ENCODE results near the gene TUBB2A. TPM values are rescaled to one million over a fixed set of nuclear protein-coding genes. Genes with fewer than 3 reads are reported as not detected.

Gene TUBB2A
- total RNA-seq (ENCODE audit: low replicate concordance), result 5.0 and 45.5 TPM in 2 replicates

DNA sequence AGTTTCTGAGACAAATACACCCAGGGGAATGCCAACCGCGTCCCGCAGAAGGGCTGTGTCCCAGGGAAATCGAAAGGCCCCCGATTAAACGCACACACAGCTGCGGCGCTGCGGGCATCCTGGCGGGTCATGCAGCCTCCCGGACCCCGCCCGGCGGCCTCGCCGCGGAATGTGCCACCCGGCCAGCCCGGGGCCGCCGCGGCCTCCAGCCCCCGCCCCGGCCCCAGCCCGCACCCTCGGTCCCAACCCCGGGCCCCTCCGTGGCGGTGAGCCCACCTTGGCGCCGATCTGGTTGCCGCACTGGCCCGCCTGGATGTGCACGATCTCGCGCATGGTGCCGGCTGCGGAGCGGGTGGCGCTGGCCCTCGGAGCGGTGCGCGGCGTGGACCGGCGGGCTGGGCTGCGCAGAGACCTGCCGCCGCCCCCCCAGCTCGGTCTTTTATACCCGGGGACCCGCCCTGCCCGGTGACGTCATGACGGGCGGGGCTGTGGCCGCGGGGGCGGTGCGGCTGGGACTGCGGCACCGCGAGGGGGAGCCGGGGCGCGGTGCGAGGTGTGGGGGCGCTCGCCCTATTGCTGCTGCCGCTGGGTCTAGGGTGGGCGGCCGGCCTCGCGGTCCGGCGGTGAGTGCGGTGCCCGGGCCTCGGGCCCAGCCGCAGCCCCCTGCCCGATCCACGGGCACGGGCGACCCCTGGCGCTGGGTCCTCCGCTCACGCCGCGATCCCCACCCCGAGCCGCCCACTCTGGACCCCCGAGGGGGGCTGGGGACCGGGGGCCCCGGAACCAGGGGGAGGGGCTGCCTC lies at the start of gene TUBB2A:
TSS of gene TUBB2A (minus strand) at position 414 of the 803 bp plus-strand sequence. CDS start at position 333, 81 bp downstream.
- TF ChIP-seq, protein P1, sequence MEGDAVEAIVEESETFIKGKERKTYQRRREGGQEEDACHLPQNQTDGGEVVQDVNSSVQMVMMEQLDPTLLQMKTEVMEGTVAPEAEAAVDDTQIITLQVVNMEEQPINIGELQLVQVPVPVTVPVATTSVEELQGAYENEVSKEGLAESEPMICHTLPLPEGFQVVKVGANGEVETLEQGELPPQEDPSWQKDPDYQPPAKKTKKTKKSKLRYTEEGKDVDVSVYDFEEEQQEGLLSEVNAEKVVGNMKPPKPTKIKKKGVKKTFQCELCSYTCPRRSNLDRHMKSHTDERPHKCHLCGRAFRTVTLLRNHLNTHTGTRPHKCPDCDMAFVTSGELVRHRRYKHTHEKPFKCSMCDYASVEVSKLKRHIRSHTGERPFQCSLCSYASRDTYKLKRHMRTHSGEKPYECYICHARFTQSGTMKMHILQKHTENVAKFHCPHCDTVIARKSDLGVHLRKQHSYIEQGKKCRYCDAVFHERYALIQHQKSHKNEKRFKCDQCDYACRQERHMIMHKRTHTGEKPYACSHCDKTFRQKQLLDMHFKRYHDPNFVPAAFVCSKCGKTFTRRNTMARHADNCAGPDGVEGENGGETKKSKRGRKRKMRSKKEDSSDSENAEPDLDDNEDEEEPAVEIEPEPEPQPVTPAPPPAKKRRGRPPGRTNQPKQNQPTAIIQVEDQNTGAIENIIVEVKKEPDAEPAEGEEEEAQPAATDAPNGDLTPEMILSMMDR (IDR thresholded peaks at IDR 0.05; ENCODE audit: insufficient read depth, low read length), result peak; percentile 36
- H3K4me3 ChIP-seq (ENCODE audit: low read depth, low read length), result peak within 1 kb of the TSS; percentile 87

DNA sequence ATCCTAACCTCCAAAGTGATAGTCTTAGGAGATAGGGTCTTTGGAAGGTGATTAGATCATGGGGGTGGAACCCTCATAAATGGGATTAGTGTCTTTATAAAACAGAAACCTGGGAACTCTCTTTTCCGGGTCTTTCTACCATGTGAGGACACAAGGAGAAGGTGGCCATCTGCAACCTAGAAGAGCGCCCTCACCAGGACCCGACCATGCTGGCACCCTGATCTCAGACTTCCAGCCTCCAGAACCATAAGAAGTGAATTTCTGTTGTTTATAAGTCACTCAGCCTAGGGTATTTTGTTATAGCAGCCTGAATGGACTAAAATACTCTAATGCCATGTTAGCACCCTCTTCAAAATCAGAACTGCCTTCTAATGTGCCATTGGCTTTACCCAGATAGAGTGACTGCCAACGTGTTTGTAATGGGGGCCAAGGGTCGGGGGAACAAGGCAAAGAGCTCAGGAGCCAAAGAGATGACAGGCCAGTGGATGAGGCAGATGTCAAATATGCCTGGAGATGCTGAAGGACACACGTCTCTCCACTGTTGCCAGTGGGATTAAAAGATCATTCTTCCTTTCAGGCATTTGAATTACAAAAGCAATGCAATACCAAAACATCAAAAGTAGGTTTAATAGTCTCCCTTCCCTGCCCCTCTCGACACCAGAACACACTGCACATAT lies 49.1 kb upstream of the TUBB2A start:
- no peak for DNase-seq (ENCODE audit: low read depth)
- TF ChIP-seq, protein P1 (IDR thresholded peaks at IDR 0.05; ENCODE audit: insufficient read depth, low read length), result no peak
- no peak overlapping the region for H3K4me3 ChIP-seq (ENCODE audit: low read depth, low read length)

More for the DNA sequence above, at the start of gene TUBB2A:
- peak; percentile 76 for DNase-seq (ENCODE audit: low read depth)

DNA sequence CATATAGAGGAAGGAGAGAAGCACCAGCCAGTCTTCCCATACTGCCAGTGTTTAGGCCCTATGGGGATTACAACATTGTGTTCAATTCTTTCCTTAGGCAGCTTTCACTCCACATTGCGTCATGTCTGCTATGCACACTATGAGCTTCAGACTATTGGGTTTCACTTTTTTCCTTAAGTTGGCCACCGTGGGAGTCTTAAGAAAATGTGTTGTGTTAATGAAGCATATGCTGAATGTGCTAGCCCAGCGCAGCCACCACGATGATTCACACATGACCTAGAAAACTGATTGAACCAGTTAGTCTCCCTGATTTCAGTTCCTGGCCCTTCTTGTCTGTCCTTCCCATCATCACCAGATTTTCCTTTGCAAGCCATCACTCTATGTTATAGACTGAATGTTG lies 48.6 kb upstream of the TUBB2A start:
- TF ChIP-seq, protein P1 (IDR thresholded peaks at IDR 0.05; ENCODE audit: insufficient read depth, low read length), result no peak
- no peak overlapping the region for H3K4me3 ChIP-seq (ENCODE audit: low read depth, low read length)

DNA sequence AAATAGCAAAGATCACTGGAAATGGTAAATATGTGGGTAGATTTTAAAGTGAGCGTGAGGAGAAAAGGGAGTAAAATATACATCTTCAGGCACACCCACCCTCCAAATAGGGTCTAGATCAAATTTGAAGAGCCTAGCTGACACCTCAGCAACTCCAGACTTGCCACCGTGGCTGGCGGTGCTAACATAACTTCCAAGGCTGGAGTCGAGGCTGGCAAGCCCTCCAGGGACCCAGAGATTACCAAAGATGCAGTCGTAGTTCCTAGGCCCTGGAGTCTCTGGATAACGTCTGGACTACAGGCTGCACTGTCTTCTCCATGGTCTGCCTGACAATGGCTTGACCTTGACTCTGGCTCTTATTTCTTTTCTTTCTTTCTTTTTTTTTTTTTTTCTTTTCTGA lies 47.6 kb upstream of the TUBB2A start:
- no peak for DNase-seq (ENCODE audit: low read depth)
- H3K4me3 ChIP-seq (ENCODE audit: low read depth, low read length), result no peak overlapping the region
- TF ChIP-seq, protein P1 (IDR thresholded peaks at IDR 0.05; ENCODE audit: insufficient read depth, low read length), result no peak

More for the DNA sequence above, 48.6 kb upstream of the TUBB2A start:
- DNase-seq (ENCODE audit: low read depth), result peak; percentile 83

DNA sequence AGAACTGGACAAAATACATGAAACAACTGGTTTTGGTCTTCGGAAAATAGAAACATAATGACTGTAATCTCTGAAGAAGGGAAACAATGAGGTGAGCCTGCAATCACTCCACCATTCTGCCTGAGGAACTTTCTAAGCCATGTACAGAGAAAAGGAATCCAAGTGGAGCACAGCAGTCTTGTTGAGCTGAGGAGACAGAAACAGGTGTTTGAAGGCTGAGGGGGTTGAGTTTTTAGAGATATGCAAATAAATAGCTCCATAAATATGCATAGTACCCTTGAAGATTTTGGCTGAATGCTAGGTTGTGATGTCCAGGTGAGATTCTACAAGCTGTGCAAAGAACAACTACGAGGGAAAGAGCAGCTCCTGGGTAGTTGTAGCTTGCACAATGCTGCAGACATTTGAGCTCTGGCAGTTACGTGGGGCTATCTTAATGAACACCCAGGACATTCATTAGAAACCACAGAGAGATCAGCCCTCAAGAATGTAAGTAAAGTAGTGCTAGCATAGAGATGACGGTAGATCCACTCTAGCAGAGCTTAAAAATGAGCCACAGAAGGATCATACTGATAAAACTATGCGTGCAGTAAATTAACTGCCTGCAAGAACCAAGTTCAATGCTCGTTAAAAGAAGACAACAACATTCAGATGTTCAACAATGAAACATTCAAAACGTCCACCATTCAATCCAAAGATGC lies 45.8 kb upstream of the TUBB2A start:
- peak; percentile 36 for DNase-seq (ENCODE audit: low read depth)
- TF ChIP-seq, protein P1 (IDR thresholded peaks at IDR 0.05; ENCODE audit: insufficient read depth, low read length), result no peak
- no peak overlapping the region for H3K4me3 ChIP-seq (ENCODE audit: low read depth, low read length)

DNA sequence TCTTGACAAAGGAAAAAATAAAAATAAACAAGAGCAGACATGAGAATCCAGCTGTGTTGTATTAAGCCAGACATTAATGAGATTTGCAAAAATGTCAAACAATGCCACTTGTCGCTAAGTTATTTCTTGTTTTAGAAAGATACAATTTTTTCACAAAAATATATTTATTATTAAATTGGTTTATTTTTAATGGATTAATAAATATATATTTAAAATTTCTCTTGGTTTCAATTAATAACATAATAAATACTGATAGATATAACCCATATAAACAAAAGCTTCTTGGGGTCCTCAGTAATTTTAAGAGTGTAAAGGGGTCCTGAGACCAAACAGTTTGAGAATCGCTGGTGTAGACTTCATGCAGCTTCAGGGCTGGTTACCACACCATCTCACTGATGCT lies 44.0 kb upstream of the TUBB2A start:
- H3K4me3 ChIP-seq (ENCODE audit: low read depth, low read length), result no peak overlapping the region
- TF ChIP-seq, protein P1 (IDR thresholded peaks at IDR 0.05; ENCODE audit: insufficient read depth, low read length), result no peak
- no peak for DNase-seq (ENCODE audit: low read depth)

Data from fibroblast of the aortic adventitia (primary cell).